Fibroblast of skin of abdomen (primary cell): Measurements from ENCODE around the gene MLPH.
A peak's percentile ranks its signal among the peaks of the same experiment; 100 is the strongest.

ENCODE experiments used
- DNase-seq: peaks from one replicate; pipeline ENCODE4 v3.0.0-alpha.2; 2013

Gene MLPH

DNA sequence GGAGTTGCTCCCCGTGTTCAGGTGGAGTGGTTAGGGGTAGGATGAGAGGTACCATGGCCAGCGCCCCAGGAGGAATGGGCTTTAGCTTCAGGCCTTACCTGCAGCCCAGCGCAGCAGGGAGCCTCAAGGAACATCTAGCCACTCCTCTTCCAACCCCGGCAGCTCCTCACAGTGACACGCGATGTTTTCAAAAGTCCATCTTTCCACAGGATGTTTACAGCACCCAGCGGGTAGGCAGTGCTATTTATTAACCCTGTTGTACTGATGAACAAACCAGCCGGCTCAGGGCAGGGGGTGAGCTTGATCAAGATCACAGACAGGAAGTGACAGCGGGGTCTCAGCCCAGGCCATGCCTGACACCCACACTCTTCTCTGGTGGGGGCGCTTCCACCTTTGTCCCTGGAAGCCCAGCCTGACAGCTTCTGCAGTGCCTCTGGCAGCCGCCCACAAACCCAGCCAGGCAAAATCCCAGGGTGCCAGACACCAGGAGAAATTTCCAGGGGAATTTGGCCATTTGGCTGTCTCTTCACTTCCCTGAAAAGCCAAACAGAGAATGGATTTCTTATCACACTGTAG is 60.9 kb downstream of the MLPH start:
- DNase-seq, result no peak

DNA sequence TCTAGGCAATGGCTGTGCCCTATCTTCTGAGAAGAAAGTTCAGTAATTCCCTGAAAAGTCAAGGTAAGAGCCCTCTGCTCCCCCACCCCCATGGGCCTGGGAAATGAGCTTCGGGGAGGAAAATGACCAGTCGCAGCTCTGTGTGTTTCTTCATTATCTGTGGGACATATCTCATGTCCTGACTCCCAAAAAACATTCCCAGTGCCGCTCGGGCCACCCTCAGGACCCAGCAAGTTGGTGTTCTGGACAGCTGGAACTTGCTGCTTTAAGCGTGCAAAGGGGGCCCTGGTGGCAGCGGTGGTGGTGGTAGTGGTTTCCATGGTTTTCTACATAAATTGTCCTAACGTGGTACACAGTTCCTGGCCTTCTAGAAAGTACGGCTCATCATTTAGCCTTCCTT is 62.2 kb downstream of the MLPH start:
- no peak for DNase-seq

DNA sequence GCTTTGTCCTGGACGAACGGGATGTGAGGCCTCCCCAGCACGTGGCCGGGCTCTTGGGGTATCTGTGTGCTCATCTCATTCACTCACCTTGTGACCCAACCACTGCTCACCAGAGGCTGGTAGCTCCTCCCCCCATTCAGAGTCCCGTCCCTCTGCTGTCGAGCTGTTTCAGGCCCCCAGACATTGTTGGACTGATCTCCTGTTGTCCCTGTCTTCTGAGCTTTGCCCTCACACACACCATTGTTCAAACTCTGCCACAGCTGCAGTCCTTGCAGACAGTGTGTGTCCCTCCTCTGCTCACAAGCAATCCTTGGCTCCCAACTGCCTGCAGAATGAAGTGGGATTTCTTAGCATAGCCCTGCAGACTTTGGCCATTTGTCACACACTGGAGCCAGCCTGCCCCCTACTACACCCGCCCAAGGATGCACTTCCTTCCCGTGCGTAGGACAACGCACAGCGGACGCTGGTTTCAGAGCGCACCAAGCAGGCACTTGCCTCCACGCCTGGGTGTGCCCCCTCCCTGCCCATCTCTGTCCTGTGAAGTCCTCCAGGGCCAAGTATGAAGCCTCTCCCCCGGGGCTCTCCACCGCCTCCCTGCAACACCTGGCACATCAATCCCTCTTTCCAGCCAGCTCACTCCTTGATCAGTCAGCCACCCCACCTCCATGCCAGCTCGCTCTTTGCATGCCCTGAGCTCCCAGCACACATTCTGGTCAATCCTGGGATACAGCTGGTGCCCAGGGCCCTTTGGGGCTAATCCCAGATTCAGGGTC is 62.8 kb downstream of the MLPH start:
- DNase-seq, result no peak

DNA sequence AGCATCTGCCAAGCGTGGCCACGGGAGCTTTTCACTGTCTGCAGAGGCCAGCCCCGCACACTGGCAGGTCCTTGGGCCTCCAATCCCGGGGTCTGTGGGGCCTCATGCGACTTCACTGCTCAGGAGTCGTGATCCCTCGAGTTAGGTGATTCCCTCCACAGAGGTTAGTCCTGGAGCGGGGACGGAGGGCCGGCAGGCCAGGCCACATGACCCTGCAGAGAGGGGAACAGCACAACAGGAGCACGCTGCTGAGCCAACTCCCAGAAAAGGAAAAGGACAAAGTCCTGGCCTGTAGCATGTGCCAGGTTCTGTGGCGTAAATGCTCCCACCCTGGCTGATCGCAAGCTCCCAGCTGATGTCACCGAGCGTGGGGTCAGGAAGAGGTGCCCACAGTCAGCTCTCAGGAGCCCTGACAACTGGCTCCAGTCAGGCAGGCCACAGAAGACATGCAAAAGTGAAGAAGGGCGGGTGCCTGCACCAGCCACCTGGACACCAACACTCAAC is 64.1 kb downstream of the MLPH start:
- DNase-seq, result no peak

DNA sequence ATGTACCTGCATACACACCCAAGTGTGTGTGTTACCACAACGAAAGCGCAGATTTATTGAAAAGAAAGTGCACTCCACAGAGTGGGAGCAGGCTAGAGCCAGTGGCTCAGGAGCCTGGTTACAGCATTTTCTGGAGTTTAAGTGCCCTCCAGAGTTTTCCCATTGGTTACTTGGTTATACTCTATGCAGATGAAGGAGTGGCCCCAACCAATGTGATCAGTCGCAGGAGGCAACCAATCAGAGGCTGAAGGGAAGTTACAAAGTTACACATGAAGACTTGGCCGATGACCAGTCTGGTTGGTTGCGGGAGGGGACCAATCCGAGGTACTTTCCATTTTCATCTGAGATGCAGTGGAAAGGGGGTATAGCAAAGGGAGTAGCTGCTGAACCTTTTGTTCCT is 65.9 kb downstream of the MLPH start:
- DNase-seq, result no peak

DNA sequence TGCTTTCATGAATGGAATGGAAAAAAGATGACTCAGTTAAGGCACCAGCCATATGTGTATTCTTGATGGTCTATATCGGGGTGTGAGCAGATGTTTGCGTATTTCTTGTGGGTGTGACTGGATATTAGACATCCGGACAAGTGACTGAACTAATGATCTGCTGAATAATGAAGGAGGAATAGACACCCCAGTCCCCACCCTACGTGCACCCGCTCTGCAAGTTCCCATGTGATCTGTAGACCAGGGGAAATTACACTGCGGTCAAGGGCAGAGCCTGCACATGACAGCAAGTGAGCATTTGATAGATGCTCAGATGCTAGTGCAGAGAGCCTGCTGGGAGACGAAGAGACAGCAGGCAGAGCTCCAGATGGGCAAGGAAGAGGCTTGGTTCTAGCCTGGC is 66.9 kb downstream of the MLPH start:
- no peak for DNase-seq

DNA sequence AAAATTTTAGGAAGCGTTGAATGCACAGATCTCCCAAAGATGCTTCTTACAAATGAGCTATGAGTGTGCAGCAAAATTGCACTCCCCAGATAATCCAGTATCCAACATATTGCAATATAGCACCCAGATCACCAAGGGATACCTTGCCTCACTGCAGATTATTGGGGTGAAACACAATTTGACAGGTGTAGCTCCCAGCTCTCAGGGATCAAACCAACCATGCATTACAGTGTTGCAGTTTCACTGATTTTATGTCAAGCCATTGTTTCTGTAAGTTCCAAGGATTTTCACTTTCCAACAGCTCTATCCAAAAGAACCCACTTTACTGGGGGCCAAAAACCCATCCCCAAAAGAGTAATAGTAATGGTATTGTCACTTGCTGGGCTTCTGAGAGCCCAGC is 68.5 kb downstream of the MLPH start:
- no peak for DNase-seq

DNA sequence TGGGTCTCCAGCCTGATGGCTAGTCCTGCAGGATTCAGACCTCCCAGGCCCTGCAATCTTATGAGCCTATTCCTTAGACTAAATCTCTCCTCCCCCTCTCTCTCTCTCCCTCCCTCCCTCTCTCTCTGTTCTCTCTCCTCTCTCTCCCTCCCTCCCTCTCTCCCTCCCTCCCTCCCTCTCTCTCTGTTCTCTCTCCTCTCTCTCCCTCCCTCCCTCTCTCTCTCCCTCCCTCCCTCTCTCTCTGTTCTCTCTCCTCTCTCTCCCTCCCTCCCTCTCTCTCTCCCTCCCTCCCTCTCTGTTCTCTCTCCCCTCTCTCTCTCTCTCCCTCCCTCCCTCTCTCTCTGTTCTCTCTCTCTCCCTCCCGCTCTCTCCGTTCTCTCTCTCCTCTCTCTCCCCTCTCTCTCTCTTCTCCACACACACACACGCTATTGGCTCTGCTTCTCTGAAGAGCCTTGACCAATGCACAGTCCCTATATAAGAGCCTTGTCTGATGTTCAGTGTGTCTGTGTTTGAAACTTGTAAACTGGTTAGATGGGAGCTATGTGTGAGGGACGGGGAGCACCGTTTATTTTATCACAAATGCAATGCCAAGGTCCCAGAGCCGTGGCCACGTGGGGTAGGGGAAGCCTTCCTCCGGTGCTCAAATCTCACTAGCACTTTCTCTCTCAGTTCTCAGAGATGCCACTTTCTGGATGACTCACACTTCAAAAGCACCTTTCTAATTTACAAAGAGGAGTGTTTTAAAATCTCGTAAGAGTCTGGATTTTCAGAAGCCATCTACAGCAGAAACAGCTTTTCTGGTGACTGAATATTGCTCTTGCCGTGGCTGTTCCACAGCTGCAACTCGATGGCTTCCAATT is 70.0 kb downstream of the MLPH start:
- no peak for DNase-seq

DNA sequence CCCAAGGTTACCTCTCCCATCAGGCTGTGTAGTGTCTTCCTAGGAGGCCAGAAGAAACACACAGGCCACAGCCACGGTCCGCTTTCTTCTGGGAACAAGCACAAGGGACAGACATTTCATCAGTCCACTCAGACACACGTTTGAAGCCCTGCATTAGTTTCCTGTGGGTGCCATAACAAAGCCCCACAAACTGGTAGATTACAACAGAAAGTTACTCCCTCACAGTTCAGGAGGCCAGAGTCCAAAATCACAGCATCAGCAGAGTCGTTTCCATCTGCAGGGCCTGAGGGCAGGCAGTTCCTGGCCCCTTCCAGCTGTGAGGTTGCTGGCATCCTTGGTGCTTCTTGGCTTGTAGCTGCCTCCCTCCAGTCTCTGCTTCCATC is 70.6 kb downstream of the MLPH start:
- DNase-seq, result no peak

DNA sequence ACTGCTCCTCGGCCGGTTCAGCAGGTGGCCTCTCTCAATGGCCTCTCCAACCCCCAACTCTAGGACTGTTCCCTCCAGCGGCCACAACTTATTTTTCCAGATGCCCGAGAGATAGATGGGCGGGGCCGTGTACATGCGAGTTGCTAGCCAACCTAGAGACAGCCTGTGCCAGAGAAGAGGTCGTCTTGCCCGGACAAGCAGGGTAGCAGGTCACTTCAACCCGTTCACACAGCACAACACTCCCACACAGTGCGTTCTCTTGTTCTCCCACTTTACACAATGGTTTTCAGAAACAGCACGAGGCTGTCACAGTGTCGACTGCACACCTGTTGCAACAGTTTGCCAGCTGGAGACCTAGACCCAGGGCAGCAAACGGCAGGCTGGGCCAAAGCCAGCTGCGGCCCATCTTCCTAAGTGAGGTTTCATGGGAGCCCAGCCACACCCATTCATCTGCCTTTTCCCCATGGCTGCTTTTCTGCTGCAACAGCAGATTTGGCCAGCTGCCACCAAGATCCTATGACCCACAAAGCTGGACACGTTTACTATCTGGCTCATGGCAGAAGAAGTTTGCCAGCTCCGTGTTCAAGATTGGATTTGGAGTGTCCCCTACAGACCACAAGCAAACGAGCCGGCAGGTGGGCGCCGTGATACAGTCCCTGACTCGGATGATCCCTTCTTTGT is 72.0 kb downstream of the MLPH start:
- peak; percentile 29 for DNase-seq

DNA sequence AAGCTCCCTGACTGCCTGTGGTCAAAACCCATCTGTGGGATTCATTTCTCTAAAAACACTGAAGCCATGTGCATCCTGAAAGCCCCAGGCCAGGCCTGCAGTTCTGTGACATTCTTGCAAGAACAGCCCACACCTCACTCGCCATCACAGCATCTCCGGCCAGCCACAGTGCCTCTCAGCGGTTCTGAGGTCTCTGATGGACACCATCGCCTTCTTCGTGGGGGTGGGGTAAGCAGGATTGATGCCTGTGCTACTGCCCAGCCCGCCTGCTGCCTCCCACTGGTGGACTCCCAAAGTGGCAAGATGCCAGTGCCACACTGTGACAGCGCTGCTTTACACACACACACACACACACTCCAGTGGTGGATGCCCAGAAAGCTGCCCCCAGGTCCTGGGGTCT is 74.2 kb downstream of the MLPH start:
- DNase-seq, result no peak

DNA sequence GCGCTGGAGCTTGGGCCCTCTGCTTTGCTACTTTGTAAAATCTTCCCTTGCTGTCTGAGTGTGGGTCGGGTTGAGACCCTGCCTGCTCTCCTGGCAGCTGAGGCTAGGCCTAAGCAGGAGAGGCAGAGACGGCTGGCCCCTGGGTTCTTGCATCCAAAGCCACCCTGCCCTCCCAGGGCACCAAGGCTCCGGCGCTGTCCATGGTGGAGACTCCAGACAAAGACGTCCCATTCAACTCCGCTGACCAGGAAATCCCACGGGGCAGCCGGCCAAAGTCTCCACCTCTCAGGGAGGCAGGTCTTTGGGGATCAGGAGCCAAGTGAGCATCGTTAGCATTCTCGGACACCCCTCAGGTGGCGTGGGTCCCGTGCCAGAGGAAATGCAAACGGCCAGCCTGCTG is 76.8 kb downstream of the MLPH start:
- DNase-seq, result peak; percentile 23

DNA sequence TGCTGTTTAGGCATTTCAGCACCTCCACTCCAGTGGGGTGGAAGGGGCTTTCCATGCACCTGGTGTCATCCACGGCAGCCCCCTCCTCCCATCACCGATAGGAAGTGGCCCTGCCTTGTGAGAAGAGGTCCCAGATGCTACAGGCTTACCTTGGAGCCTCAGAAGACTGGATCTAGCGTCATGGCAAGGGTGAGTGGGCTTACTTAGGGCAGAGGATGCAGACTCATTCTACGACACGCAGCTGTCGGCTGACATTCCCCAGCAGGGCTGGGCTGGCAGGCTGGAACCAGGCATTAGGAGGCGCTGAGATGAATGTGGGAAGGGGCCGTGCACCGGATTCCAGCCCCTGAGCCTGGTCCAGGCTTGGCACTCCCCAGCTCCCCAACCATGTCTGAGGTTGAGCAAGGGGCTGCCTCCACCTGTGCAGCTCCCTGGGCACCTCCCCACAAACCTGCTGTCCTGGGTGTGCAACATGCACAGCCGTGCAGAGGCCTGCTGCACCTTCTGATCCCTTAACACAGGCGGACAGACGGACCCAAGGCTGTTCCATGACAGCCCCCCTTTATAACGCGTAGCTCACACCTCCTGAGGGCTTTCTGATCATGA is 77.6 kb downstream of the MLPH start:
- DNase-seq, result no peak

DNA sequence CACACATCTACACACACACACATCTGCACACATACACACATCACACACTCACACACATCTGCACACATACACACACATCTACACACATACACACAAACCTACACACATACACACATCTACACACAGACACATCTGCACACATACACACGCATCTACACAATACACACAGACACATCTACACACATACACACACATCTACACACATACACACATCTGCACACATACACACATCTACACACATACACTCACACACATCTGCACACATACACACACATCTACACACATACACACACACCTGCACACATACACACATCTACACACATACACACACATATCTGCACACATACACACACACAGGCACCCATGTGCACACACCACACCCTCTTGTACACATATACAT is 78.9 kb downstream of the MLPH start:
- DNase-seq, result no peak

DNA sequence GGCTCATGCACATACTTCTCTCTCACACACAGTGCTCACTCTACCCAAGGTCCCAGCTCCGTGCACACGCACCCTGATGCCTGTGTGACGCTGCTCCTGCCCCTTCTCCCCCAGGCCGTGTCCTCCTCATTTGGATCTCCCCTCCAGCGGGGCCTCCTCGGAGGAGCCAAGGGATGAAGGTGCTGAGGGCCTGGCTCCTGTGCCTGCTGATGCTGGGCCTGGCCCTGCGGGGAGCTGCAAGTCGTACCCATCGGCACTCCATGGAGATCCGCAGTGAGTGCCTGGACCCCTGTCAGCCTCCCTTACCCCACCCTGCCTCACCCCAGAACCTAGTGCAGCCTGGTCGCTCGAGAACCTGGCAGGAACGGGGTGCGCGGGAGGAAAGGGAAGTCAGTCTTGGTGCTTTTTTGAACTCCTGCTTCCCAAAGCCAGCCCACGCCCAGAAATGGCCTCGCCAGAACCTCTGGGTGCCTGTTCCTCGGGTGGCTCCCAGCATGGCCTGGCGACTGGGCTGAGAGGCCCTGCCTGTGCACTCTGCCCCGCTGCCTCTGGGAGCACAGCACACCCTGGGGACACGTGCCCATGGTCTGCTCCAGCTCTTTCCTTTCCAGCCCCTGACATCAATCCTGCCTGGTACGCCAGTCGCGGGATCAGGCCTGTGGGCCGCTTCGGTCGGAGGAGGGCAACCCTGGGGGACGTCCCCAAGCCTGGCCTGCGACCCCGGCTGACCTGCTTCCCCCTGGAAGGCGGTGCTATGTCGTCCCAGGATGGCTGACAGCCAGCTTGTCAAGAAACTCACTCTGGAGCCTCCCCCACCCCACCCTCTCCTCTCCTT is 79.6 kb downstream of the MLPH start, which contains the start of gene PRLH:
Gene PRLH, plus strand, starts transcription at position 174 of the 835 bp plus-strand sequence. Its CDS starts 0 bp downstream, at position 174.
- no peak for DNase-seq

DNA sequence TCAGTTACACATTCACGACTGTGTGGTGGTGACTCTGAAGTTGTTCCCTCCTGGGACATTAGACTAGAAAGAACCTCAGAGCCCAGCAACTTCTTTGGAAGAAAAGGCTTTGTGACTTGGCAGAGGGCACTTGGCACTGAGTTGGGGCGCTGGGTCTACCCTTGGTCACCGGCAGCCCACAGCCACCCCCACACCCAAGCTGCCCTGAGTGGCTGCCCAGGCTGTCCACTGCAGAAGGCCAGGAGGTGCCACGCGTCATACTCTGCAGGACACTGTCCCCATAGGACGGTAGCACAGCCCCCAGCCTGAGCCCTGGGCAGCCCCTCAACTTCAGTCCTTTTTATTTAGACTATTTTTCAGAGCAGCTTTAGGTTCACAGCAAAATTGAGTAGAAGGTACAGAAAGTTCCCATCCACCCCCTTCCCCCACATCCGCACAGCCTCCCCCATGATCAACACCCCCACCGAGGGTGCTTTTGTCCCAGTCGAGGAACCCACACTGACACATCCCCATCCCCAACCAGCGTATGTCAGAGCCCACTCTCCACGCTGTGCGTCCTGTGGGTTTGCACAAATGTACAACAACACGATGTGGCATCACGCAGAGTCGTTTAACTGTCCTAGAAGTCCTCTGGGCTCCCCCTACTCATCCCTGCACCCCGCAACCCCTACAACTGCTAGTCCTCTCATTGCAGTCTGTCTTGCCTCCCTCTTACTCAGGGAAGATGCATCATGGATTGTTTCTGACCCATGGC is 80.4 kb downstream of the MLPH start:
- no peak for DNase-seq

DNA sequence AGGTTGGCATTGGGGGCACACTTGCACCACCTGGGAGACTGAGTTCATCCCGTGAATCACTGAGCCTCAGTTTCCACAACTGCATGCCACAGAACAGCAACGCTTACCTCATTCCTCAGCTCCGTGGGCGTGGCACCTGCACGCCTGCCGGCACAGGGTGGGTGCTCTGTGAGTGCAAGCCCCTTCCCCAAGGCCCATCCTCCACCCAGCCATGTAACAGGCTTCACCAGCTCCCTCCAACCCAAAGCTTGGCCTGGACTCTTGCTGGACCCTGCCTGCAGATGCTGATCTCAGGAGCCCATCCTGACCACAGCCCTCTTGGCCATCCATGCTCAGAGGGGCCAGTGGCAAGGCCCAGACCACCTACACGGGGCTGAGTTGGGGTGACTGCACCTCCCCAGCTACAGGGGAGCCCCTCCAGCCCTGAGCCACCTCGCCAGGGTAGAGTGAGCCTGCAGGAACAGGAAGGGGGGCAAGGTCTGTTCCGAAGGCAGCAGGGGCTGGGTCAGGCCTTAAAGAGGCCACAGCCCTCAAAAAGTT is 81.1 kb downstream of the MLPH start:
- DNase-seq, result no peak

DNA sequence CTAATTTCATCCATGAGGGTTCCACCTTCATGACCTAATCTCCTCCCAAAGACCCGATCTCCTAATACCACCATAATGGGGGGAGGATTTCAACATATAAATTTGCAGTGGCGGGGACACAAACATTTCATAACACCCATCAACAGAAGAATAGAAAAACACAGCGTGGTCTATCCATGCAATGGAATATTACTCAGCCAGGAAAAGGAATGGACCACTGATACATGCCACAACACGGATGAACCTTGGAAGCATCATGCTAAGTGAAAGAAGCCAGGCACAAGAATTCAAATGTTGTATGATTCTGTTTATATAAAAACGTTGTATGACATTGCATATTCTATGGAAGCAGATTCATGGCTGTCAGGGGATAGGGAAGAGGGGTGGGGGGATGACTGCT is 82.0 kb downstream of the MLPH start:
- no peak for DNase-seq

DNA sequence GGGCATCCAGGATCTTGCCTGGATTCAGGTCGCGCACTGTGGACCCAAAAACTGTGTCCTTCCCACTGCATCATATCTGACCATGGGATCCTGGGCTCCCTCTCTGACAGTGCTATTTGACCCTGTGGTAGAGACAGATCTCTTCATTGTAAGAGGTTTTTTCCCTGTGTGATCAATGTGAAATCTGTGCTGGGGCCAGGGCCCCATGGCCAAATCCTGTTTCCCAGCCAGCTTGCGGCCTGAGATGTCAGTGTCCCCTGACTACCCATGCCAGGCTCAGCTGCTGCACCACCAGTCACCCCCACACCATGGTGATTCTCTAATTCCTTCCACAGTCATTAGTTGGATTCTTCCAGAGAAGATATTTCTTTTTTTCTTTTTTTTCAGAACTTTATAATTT is 82.8 kb downstream of the MLPH start:
- no peak for DNase-seq

DNA sequence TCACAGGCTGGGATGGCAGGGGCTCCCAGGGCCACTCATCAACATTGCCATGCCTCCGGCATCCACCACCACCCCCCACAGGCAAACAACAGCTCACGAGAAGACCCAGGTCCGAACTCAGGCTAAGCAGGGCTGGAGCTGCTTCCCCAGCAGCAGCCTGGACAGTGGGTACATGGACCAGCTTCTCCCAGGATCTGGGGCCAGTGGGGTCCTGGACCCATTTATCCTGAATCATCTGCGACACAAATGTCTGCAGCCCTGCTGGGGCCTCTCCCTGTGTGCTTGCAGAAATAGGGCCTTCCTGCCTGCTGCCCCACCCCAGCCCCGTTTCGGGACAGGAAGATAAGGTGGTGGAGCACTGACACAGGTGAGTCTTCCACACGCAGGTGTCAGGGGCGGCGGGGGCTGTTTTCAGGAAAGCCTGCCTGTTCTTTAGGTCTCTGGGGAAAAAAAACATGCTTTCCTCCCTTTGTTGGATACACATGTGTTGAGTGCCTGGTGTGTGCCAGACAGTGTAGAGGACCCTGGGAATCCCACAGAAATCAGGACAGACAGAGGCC is 83.8 kb downstream of the MLPH start:
- DNase-seq, result no peak
